CD4-positive, alpha-beta T cell treated with Interferon alpha-2 for 1 hour (primary cell): ENCODE data around the gene GRM5.
A peak's percentile ranks its signal among the peaks of the same experiment; 100 is the strongest.

ENCODE experiments used
- DNase-seq, 2 donors: peaks; one replicate each; pipeline ENCODE4 v3.0.0-alpha.2; 2020 to 2022

Gene GRM5

DNA sequence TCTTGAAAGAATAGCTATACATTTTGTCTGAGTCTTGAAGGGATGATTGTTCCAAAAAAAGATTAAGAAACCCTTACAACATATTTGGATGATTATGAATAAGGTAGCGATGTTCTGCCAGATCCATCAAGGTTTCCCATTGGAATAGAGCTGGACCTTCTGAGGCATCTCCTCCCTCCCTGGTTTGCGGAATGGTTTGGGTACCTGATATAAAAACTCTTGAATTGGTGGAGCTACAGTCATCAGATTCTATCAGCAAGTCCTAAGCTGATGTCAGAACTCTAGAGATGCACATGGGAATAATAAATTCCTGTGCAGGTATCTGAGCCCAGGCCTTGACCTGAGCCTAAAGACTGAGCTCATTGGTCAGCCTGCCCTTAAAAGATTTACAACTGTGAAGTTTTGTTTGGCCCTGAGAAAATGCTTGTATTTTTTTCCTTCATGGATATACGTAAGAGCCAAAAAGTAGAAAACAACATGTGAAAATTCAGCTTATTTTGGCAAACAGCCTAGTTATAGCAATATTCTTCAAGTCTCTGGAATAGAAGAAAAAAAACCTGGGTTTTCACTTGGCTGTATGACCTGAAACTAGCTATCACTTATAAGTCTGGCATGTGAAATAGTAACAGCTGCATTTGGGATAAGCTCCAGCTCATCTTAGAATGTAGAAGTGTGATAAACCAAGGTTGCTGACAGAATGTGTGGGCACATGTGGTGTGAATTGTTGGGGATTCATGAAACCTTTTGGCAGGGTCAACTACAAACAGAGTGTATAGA, 462.5 kb downstream of the GRM5 start:
- DNase-seq, result no peak

DNA sequence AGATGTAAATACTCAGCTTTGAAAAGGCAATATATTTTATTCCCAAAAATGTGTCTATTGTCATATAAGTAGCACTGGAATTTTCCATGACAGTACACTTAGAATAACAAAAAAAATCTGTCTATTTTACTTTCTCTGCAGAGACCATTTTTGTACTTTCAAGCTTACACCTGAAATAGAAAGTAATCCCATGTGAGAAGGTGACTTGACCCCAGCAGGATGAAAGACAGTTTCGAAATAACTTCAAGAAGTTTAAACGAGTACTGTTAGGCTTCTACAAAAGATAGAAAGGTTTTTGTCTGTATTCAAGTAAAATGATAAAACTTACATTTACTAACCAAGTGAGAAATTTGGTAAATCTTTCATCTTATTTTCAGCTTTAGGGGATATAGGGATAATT, 468.4 kb downstream of the GRM5 start:
- DNase-seq, result no peak

DNA sequence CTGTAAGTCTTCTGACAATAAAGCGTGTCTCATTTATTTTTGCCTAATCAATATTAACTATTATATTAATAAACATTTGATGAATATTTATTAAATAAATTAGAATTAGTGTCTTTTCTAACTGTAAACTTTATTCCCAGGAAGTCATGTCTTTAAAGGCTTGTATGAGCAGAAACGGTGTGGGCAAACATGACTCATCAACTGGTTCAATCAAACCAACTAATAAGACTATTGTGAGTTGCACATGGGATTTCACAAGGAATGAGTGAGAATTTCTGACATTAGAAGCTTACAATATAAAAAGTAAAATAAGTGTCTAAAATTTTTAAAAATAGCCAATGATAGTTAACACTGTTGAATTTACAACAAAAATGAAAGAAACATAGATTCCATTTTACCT, 469.0 kb downstream of the GRM5 start:
- no peak for DNase-seq

DNA sequence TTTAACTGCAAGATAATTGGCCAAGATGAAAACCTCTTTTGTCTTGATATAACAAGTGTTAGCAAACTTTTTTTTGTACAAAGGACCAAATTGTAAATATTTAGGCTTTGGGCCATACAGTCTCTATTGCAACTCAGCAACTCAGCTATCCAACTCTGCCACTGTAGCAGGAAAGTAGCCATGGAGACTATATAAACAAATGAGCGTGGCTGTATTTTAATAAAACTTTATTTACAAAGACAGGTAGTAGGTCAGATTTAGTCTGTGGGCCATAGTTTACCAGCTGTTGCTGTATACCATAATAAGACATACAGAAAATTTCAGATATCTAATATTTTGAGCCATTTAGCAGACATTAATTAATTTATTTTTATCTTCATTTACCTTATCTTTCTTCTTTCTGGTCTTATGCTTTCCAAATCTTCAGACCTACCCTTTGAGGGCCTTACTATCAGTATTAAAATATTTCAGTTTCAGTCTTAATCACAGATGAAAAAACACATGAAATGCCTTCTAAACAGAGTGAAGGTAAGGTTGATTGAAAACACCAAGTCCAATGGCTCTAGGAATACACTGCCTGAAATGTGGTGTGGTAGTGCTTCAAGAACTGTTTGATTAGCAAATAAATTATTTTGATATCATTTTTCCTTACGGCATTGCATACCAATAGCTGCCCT, 471.4 kb downstream of the GRM5 start:
- DNase-seq, result no peak

DNA sequence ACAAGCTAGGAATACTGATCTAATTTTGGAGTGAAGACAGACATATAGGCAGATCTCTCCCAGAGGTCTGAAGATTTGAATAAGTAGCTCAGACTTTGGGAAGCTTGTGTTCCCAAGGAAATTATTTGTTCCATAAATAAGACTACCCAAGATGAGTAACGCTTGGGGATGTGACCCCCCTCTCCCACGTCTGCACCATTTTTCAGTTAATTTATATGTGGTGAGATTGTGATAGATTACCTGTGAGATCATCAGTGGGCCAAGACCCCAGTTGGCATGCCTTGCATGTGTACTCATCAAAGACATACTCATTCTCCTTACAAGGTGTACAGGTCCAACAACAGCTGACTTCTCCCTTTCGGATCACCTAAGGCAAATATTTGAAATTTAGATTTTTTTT, 475.4 kb downstream of the GRM5 start:
- DNase-seq, result no peak

DNA sequence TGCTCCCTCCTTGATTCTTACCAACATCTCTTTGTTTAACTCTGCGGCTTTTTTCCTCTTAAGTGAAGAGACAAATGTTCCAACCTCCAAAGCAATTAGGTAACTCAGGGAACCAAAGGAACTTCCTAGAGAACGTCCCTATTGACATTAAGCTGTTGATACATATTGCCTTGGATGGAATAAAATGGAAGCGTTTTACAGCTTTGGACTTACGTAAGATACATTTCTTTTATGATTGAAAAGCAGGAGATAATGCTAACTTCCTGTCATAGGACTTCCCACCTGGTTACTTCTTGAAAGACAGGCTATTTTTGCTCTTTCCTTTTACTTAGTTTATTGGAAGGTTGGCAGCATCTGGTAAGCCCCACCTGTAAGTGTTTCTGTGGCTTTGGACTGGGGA, 482.5 kb downstream of the GRM5 start:
- no peak for DNase-seq

DNA sequence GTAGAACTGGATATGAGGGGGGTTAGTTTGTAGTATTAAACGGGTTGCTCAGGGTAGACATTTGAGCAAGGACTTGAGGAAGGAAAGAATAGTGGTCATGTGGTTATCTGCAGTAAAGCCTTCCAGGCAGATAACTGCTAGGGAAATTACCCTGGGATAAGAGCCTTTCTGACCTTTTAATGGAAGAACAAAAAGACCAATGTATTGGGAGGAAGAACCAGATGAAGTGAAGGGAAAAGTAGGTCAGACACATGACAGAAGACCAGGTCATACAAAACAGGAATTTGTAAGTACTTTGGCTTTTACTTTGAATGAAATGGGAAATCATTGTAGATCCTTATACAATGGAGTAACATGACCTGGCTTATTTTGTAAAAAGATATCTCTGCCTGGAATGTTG, 486.3 kb downstream of the GRM5 start:
- DNase-seq, result no peak

DNA sequence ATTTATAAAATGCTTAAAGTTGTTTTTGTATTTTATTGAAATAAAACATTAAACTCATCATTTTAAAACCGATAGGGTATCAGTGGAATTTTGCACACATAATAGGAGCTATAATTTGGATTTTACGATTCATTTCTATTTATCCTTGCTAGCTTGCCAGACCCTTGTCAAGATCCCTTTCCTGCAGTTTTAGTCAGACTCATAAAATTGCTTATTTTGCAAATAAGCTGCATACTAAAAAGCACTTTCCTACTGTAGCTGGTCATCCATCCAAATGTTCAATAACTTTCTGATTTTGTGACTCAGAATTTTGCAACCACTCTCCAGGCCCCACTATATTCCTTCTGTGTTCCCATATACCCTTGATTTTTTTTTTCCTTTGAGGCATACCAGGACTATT, 489.0 kb downstream of the GRM5 start:
- DNase-seq, result no peak

DNA sequence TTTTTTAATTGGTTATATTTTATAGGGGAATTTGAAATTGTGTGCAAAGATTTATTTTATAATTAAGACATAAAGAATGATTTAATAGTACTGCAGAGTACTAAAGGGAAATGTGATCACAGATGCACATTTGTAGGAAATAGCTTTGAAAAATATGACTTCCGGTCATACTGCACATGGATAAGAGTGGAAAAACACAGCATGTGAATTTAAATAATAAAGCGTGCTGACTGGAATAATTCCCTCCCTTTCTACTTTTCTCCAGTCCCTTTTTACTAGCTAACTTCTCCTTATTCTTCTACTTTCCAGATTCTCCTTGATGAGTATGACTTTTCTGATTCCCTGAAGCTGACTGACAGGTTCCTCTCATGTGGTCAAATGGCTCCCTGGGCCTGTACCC, 489.9 kb downstream of the GRM5 start:
- DNase-seq, result no peak

DNA sequence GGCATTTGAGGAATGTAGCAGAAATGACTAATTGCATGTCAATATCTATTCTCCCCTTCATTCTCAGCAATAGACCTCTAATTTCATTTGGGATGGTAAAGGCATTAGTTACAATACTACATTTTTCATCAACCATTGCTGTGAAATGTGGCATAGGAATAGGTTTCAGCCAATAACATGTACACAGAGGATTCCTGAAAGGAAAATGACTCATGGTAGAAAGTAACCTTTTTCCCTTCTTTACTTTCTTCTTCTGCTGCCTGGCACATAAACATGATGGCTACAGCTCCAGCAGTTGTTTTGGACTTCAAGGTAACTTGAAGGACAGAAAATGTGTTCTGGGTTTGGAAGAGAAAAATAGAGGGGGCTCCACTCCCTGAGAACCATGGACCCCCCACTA, 496.4 kb downstream of the GRM5 start:
- DNase-seq, result no peak

DNA sequence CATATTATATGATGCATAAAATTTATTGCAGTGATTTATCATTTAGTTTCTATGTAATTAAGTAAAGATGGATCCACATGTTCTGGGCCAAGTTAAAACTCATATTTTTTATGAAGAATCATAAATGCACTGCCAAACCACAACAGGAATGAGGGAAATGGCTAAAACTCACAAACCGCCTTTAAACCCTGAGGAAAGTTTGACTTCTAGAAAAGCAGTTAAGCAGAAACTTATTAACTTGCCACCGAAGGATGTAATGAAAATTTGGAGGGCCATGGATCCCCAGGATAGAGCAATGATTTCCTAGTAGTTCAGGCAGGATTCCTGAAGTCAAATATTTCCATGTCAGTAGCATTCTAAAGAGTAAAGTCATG, 510.0 kb downstream of the GRM5 start:
- no peak for DNase-seq

DNA sequence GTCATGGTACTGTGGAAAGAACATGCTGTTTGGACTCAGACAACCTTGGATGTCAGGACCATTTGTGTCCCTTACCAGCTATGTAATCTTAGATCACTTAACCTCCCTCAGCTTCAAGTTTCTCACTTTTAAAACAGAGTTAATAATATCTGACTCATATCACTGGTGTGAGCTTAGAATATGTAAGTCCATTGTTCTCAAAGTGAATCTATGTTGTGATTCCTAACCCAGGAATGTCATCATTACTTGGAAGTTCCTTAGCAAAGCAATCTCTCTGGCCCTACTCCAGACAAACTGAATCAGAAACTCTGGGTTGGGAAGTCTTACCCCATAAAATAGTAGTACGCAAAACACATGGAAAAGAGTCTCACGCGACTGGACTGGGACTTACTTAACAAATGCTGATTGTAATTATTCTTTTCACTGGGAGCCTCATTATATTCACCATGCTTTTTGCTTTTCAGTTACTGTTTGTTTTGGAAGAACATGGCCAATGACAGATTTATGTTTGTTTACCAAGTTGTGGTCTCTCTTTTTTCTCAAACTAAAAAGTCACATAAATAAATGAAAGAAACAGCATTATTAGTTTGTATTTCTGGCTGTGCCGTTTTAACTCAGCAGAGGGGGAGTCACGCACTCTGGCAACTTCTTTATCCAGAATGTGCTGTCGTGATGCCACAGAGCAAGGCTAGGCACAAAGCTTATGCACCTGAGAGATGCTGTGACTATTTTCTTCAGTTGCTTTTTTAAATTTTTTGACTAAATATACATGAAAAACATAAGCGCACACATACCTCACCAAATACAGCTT, 510.6 kb downstream of the GRM5 start:
- no peak for DNase-seq

DNA sequence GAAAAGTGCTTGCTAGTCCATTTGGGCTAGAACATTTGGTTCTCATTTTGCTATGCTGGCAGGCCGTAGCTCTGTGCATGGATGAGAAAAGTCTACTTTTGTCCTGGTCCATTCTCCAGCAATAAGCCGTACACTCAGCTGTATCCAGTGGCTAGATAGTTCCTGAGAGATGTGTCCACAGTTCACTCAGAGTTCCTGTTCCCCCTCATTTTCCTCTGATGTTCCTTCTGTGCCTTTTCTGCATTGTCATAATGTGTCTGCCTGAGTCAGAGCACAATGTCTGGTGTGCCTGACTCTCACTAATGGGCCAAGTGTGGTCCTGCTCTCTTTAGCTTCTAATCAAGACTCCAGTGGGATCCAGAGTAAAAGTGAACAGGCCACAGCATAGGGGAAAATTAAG, 512.6 kb downstream of the GRM5 start:
- DNase-seq, result no peak

DNA sequence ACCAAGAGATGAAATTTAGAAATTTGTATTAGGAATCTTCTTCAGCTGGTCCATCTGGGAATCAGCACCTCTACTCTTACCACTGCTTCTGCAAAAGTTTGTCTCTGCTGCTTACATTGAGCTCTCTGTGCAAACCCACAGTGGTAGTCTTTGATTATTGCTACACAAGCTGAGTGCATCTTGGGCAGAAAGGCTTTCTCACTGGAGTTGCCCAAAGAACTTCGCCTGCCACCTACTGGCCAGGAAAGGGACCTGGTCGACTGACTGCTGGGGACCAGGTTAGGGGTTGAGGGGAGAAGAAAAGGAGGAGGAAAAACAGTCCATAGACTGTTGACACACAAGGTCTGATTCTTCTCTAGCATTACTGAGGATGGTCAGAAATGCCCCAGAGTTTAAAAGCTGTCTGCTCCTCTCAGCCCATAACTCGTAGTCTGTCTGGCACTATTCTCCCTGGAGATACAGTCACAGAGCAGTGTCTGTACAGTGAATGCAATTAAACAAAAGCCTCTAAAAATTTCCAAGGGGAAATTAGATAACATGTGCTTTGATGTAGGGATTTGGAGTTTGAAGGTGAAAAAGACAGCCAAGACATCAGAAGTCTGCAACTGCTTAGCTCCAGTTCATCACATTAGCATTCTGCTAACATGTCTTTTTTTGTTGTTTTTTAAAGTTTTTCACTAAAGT, 513.3 kb downstream of the GRM5 start:
- peak; percentile 27 to 47 for DNase-seq

DNA sequence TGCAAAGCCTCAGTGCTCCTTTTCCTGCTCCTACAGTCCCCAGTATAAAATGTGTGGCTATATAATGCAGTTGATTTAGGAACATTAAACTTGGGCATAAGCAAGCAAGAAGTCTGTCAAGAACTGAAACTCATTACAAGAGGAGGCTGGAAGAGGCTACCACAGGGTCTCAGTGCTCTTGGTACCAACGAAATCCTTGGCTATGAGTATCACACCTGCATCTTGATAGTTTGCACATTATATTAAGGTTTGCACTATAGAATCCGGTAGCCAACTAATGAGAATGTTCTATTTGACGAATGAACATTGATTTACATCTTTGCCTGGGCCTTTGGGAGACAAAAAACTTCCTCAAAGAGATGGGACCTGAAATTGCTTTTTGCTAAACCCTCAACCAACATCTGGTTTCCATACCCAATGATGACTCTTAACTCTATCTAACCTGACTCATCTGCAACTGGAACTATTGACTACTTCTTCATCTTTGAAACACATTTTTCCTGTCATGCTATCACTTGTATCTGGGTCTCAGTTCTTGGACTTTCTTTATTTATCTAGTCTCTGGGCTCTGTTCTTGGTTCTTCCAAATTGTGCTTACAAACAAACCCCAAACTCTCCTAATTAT, 521.0 kb downstream of the GRM5 start:
- DNase-seq, result no peak

DNA sequence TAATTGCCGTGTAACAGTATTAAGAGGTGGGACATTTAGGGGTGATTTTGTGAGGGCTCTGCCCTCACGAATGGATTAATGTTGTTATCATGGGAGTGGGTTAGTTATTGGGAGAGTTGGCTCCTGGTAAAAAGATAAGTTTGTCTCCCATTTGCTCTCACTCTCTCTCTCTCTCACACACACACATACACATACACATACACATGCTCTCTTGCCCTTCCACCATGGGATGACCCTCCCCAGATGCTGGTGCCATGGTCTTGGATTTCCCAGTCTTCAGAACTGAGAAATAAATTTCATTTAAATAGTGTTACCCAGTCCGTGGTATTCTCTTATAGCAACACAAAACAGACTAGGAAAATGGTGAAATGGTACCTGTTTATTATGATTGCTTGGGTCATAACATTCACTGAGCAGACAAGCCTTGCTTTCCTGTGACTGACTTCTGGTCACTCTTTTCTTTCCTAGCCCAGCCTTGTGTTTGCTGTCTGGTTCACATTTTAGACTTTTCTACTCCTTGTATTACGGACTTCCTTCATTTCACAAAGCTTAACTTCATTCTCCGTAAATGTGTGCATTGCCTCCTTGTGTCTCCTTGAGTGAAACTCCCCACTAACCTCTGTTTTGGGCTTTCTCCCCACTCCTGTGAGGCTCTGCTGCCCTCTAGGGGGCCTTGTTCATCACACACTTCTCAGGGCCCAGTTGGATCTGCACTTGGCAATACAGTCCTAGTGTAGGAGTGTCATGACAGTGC, 521.7 kb downstream of the GRM5 start:
- peak; percentile 71 to 82 for DNase-seq

DNA sequence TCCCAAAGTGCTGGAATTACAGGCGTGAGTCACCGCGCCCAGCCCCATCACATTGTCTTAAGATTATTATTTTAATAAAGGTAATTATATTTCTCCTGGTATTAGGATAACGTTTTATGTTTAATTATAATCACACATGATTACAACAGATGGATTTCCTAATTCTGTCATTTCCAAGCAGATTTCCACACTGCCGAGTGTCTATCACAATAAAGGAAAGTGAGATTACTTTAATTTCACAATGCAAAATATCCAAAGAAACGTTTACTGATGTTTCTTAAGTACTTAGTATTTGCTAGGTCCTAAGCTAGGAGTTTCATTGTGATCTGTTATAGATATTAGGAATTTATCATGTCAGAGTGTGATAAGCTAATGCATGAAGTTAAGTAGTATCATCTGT, 524.8 kb downstream of the GRM5 start:
- no peak for DNase-seq

DNA sequence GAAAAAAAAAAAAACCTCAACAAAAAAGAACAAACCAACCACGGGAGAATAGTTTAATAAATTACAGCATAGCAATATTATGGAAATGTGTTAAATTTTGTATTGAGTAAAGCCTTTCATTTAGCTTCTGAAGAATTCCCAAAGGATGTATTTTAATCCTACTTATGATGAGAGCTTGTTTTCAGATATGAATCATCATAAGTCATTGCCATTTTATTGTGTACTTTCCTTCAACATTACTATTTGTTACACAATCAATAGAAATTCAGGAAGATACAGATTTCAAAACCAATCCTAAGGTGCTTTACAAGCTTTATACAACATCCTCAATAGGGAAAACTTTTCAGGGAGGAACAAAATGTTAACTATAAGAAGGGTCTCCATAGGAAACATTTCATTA, 527.7 kb downstream of the GRM5 start:
- no peak for DNase-seq

DNA sequence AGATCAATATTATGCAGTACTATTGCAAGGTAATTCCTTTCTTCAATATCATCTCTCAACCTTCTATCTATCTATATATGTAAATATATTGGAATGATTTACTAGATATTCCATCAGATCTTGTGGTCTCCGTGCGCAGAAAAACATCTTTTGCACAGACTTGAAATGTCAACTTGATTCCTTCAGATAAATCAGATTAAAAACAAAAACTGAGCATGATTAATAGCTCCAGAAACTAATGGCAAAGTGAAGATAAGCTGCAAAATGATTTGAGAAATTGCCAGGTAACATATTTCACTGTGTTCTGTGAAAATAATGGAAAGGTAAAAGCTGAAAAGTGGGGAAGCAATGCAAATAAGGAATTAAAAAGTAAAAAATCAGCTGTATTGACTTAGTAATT, 528.2 kb downstream of the GRM5 start:
- DNase-seq, result no peak

DNA sequence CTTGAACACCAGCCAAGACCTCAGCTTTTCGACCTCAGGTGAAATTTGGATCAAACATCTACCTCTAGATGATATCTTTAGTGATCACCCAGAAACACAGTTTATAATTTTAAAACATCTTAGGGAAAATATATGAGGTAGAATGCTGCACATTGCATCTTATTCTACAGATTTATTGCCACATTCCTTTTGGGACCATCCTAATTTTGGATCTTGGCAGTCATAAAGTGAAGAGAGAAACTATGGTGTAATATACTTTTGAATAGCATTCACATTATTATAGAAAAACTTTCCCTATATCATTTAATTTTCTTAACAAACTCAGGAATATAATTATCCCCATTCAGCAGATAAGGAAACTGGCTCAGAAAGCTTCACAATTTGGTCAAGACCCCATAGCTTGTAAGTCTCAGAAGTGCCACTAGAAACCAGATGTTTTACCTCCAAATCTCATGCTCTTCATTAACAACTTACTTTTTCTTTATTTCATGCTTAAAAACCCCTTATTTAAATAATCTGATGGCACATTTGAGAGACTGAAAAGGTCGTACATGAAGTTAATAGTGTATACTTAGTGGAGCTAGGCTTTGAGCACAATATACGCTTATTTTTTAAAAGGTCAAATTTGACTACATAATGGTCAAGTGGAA, 529.0 kb downstream of the GRM5 start:
- no peak for DNase-seq

DNA sequence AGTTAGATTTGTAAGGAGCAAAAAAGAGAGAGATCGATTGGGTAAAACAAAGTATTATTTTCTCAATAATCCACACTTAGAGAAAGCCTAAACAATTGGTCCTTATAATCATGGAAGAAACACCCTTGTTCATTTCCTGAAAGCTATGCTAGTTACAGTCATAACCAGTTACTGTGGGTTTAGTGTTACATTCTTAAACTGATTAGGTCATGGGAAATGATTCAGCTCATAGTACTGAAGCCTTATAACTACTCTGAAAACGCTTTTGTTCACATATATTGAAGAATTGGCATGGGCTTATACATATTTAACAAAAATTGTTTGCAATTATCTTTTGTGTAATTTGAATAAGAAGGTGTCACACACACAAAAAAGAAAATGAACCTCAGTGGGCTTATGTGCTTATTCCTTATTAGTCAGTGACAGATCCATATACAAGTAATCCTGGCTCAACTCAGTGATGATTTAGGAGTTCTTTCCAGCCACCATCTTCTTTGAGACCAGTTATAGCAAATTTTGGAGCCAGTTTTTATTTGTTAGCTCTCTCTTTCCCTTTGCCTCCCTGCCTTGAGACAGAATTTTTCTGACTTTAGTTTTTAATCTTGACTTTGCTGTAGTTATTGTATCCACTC, 529.8 kb downstream of the GRM5 start:
- no peak for DNase-seq
